ENCODE measurements around the gene CTNND2.

Gene CTNND2

GRCh38 chr5:11711932-11712331, 192.3 kb downstream of the CTNND2 start:
- TF ChIP-seq CTCF (conservative IDR thresholded peaks at IDR 0.05), result no peak
- TF ChIP-seq ZFX (IDR thresholded peaks at IDR 0.05), result no peak

GRCh38 chr5:11709021-11709420, 195.2 kb downstream of the CTNND2 start:
- H3K27ac ChIP-seq, result no peak overlapping the region
- TF ChIP-seq ZFX (IDR thresholded peaks at IDR 0.05) (no peak), CTCF (conservative IDR thresholded peaks at IDR 0.05) (no peak)

More at GRCh38 chr5:11711932-11712331, 192.3 kb downstream of the CTNND2 start:
- no peak overlapping the region for H3K27ac ChIP-seq

GRCh38 chr5:11704916-11705315, 199.3 kb downstream of the CTNND2 start:
- TF ChIP-seq CTCF (conservative IDR thresholded peaks at IDR 0.05), result no peak
- no peak for TF ChIP-seq ZFX (IDR thresholded peaks at IDR 0.05)
- no peak overlapping the region for H3K27ac ChIP-seq

- H3K27ac ChIP-seq, result no peak overlapping the region
- TF ChIP-seq CTCF (conservative IDR thresholded peaks at IDR 0.05) (no peak), ZFX (IDR thresholded peaks at IDR 0.05) (no peak)
Measured at GRCh38 chr5:11700391-11700790, 203.9 kb downstream of the CTNND2 start.

- H3K27ac ChIP-seq, result no peak overlapping the region
- TF ChIP-seq ZFX (IDR thresholded peaks at IDR 0.05) (no peak), CTCF (conservative IDR thresholded peaks at IDR 0.05) (no peak)
Measured at GRCh38 chr5:11692636-11693035, 211.6 kb downstream of the CTNND2 start.

- TF ChIP-seq ZFX (IDR thresholded peaks at IDR 0.05) (no peak), CTCF (conservative IDR thresholded peaks at IDR 0.05) (no peak)
Measured at GRCh38 chr5:11687498-11687897, 216.7 kb downstream of the CTNND2 start.

GRCh38 chr5:11684607-11685006, 219.6 kb downstream of the CTNND2 start:
- H3K27ac ChIP-seq, result no peak overlapping the region
- no peak for TF ChIP-seq ZFX (IDR thresholded peaks at IDR 0.05)
- no peak for TF ChIP-seq CTCF (conservative IDR thresholded peaks at IDR 0.05)

More at GRCh38 chr5:11687498-11687897, 216.7 kb downstream of the CTNND2 start:
- no peak overlapping the region for H3K27ac ChIP-seq

All from C4-2B (cell line).